Mesenchymal stem cell (in vitro differentiated cells and primary cell): Measurements from ENCODE around the gene DCDC2B.

ENCODE experiments used
- DNase-seq: peaks from one replicate; pipeline ENCODE4 v3.0.0-alpha.2; 2013
- H2AFZ ChIP-seq: one replicate; pipeline ENCODE4 v1.6.1; 2013; ENCODE audit warnings: low read depth, mild to moderate bottlenecking, control low read depth, inconsistent platforms, low read length, moderate library complexity
- H2AK5ac ChIP-seq: 2 replicates; pipeline ENCODE4 v1.6.1; 2013; ENCODE audit warnings: low read length, moderate library complexity, mild to moderate bottlenecking, inconsistent platforms; ENCODE audit not compliant: severe bottlenecking
- H2BK120ac ChIP-seq: one replicate; pipeline ENCODE4 v1.6.1; 2013; ENCODE audit warnings: low read depth, mild to moderate bottlenecking, inconsistent platforms, low read length, moderate library complexity
- H2BK12ac ChIP-seq, 2 experiments: one replicate each; pipeline ENCODE4 v1.6.1; 2013; ENCODE audit warnings: inconsistent platforms in 2 of 2, low read length in 2 of 2, mild to moderate bottlenecking in 2 of 2, moderate library complexity in 2 of 2, control low read depth in 1 of 2
- H2BK15ac ChIP-seq: one replicate; pipeline ENCODE4 v1.6.1; 2013; ENCODE audit warnings: mild to moderate bottlenecking, low read depth, inconsistent platforms; ENCODE audit not compliant: poor library complexity, severe bottlenecking
- H2BK5ac ChIP-seq: 2 replicates; pipeline ENCODE4 v1.6.1; 2013; ENCODE audit warnings: low read depth, mild to moderate bottlenecking, low read length, control low read depth, inconsistent platforms; ENCODE audit not compliant: poor library complexity, severe bottlenecking
- H3K14ac ChIP-seq, 2 experiments: one replicate each; pipeline ENCODE4 v1.6.1; 2013; ENCODE audit warnings: inconsistent platforms in 2 of 2, low read length in 2 of 2, control low read depth in 1 of 2, mild to moderate bottlenecking in 1 of 2, moderate library complexity in 1 of 2
- H3K18ac ChIP-seq, 2 experiments: one replicate each; pipeline ENCODE4 v1.6.1; 2013; ENCODE audit warnings: inconsistent platforms in 2 of 2, low read length in 2 of 2, control low read depth in 1 of 2, low read depth in 1 of 2, mild to moderate bottlenecking in 1 of 2
- H3K23ac ChIP-seq, 2 experiments: one replicate each; pipeline ENCODE4 v1.6.1; 2013; ENCODE audit warnings: inconsistent platforms in 2 of 2, low read length in 2 of 2, mild to moderate bottlenecking in 2 of 2, moderate library complexity in 2 of 2, control low read depth in 1 of 2
- H3K27ac ChIP-seq: 2 replicates; pipeline ENCODE4 v1.5.1; 2013; ENCODE audit warnings: mild to moderate bottlenecking, moderate library complexity, low read length, control low read depth, inconsistent platforms; ENCODE audit not compliant: poor library complexity, severe bottlenecking
- H3K27me3 ChIP-seq, 2 experiments: 2 replicates each; pipeline versions ENCODE4 v1.6.1 to v1.7.0; 2013; ENCODE audit warnings: low read length in 2 of 2, mild to moderate bottlenecking in 2 of 2, moderate library complexity in 2 of 2, control low read depth in 1 of 2, inconsistent platforms in 1 of 2; ENCODE audit not compliant: control insufficient read depth in 1 of 2, insufficient read depth in 1 of 2
- H3K36me3 ChIP-seq, 2 experiments: 2 replicates each; pipeline versions ENCODE4 v1.6.1 to v1.7.0; 2013; ENCODE audit warnings: low read length in 2 of 2, control low read depth in 1 of 2, inconsistent platforms in 1 of 2, low read depth in 1 of 2, mild to moderate bottlenecking in 1 of 2; ENCODE audit not compliant: insufficient read depth in 2 of 2, control insufficient read depth in 1 of 2
- H3K4ac ChIP-seq, 2 experiments: one replicate each; pipeline ENCODE4 v1.6.1; 2013; ENCODE audit warnings: inconsistent platforms in 2 of 2, low read length in 2 of 2, mild to moderate bottlenecking in 2 of 2, moderate library complexity in 2 of 2, control low read depth in 1 of 2, low read depth in 1 of 2
- H3K4me1 ChIP-seq: 2 replicates; pipeline ENCODE4 v1.6.1; 2013; ENCODE audit warnings: low read depth, low read length, control low read depth; ENCODE audit not compliant: control insufficient read depth, insufficient read depth
- H3K4me2 ChIP-seq: 2 replicates; pipeline ENCODE4 v1.6.1; 2013; ENCODE audit warnings: low read length, mild to moderate bottlenecking, inconsistent platforms; ENCODE audit not compliant: poor library complexity, severe bottlenecking
- H3K4me3 ChIP-seq, 2 experiments: 2 replicates each; pipeline versions ENCODE4 v1.5.1 to v1.7.0; 2013; ENCODE audit warnings: low read length in 2 of 2, mild to moderate bottlenecking in 2 of 2, control low read depth in 1 of 2, low read depth in 1 of 2; ENCODE audit not compliant: insufficient read depth in 1 of 2
- H3K79me1 ChIP-seq: replicated peaks from 2 replicates; pipeline ENCODE4 v1.6.1; 2013; ENCODE audit warnings: mild to moderate bottlenecking, control low read depth, low read length, inconsistent platforms; ENCODE audit not compliant: poor library complexity, severe bottlenecking
- H3K9ac ChIP-seq: 2 replicates; pipeline ENCODE4 v1.7.0; 2013; ENCODE audit warnings: mild to moderate bottlenecking, low read length, moderate library complexity
- H3K9me3 ChIP-seq: 2 replicates; pipeline ENCODE4 v1.7.0; 2013; ENCODE audit warnings: mild to moderate bottlenecking, low read length; ENCODE audit not compliant: control insufficient read depth
- H4K8ac ChIP-seq: one replicate; pipeline ENCODE4 v1.6.1; 2013; ENCODE audit warnings: inconsistent platforms, mild to moderate bottlenecking, low read length, moderate library complexity
- H4K91ac ChIP-seq: one replicate; pipeline ENCODE4 v1.6.1; 2013; ENCODE audit warnings: mild to moderate bottlenecking, low read length, inconsistent platforms
- WGBS: methylation state at CpG from one replicate; pipeline ENCODE4 v1.1.7; 2013; ENCODE audit warnings: mixed read lengths; 5-methylcytosine and 5-hydroxymethylcytosine counted together

DCDC2B gene

GRCh38 chr1:32200226-32201010 is 8.5 kb upstream of the DCDC2B start, which contains the start of gene CCDC28B:
Gene CCDC28B (plus strand): TSS chr1:32200595. CDS start chr1:32201936, 1,341 bp downstream.
- H3K36me3 ChIP-seq = peaks cover 33 to 36% of the 10 kb centered on the region in 2 experiments
- H3K79me1 ChIP-seq = peaks cover 6% of the 10 kb centered on the region
- peaks cover 34% of the 10 kb centered on the region for H3K4me1 ChIP-seq
- WGBS = under 1% methylated on average over 30 of the region's 34 CpGs
- H3K4ac ChIP-seq = peak within 1 kb of the TSS; percentile 59 to 73
- peak within 1 kb of the TSS; percentile 56 for H4K8ac ChIP-seq
- H2BK5ac ChIP-seq = no peak within 1 kb of the TSS
- no peaks in the 10 kb centered on the region for H3K27me3 ChIP-seq
- H2AFZ ChIP-seq = peak within 1 kb of the TSS; percentile 59
- H3K18ac ChIP-seq = peak within 1 kb of the TSS; percentile 83 to 88
- peak within 1 kb of the TSS; percentile 47 for H4K91ac ChIP-seq
- peak within 1 kb of the TSS; percentile 33 for H2AK5ac ChIP-seq
- peak; percentile 89 for DNase-seq
- peak within 1 kb of the TSS in 1 of 2 experiments; percentile 56 for H3K14ac ChIP-seq
- peak within 1 kb of the TSS; percentile 85 for H2BK15ac ChIP-seq
- H3K9ac ChIP-seq = peak within 1 kb of the TSS; percentile 88
- H3K9me3 ChIP-seq = no peaks in the 10 kb centered on the region
- H3K27ac ChIP-seq = peak within 1 kb of the TSS; percentile 77
- H3K4me3 ChIP-seq = peak within 1 kb of the TSS; percentile 69 to 84
- peak within 1 kb of the TSS; percentile 89 for H3K4me2 ChIP-seq
- H3K23ac ChIP-seq = peak within 1 kb of the TSS in 1 of 2 experiments; percentile 14
- peak within 1 kb of the TSS; percentile 64 for H2BK120ac ChIP-seq
- H2BK12ac ChIP-seq = peak within 1 kb of the TSS; percentile 45 to 80

GRCh38 chr1:32201011-32201855 is 7.7 kb upstream of the DCDC2B start:
- Histone ChIP-seq H4K91ac (peak overlapping the region; percentile 48), H3K79me1 (peaks cover 9% of the 10 kb centered on the region), H3K27ac (peak overlapping the region; percentile 77), H4K8ac (peak overlapping the region; percentile 29), H3K9me3 (no peaks in the 10 kb centered on the region), H3K4me2 (peak overlapping the region; percentile 89), H2BK120ac (peak overlapping the region; percentile 64), H3K4ac (peak overlapping the region; percentile 55 to 75), H2BK15ac (peak overlapping the region; percentile 85), H3K9ac (peak overlapping the region; percentile 88), H2AFZ (no peak overlapping the region), H2AK5ac (no peak overlapping the region), H3K18ac (peak overlapping the region; percentile 48 to 87), H3K4me1 (peaks cover 36% of the 10 kb centered on the region), H2BK12ac (peak overlapping the region in 1 of 2 experiments; percentile 80), H3K36me3 (peaks cover 25 to 28% of the 10 kb centered on the region in 2 experiments), H3K14ac (no peak overlapping the region), H3K27me3 (no peaks in the 10 kb centered on the region), H3K23ac (no peak overlapping the region), H2BK5ac (no peak overlapping the region), H3K4me3 (peak overlapping the region; percentile 69 to 84)
- 2% methylated on average over 22 of the region's 26 CpGs for WGBS
- peak; percentile 83 for DNase-seq

GRCh38 chr1:32204943-32205361 is 3.9 kb upstream of the DCDC2B start:
- Histone ChIP-seq H2BK15ac (no peak overlapping the region), H3K23ac (peak overlapping the region in 1 of 2 experiments; percentile 63), H3K18ac (peak overlapping the region in 1 of 2 experiments; percentile 62), H2BK120ac (no peak overlapping the region), H2AFZ (no peak overlapping the region), H4K8ac (no peak overlapping the region), H3K27ac (no peak overlapping the region), H3K27me3 (no peaks in the 10 kb centered on the region), H3K14ac (peak overlapping the region in 1 of 2 experiments; percentile 64), H2AK5ac (no peak overlapping the region), H4K91ac (no peak overlapping the region), H3K36me3 (peaks cover 9 to 15% of the 10 kb centered on the region in 2 experiments), H3K4ac (peak overlapping the region in 1 of 2 experiments; percentile 29), H3K9ac (peak overlapping the region; percentile 93), H3K79me1 (peaks cover 14% of the 10 kb centered on the region), H3K4me2 (peak overlapping the region; percentile 89), H3K4me3 (peak overlapping the region; percentile 65 to 93), H3K9me3 (no peaks in the 10 kb centered on the region), H2BK5ac (no peak overlapping the region), H3K4me1 (peaks cover 30% of the 10 kb centered on the region), H2BK12ac (no peak overlapping the region)
- WGBS = 34% methylated on average over 18 of the region's 26 CpGs
- no peak for DNase-seq
